HepG2 (cell line): ENCODE data around the gene PLEKHA3. TPM values are rescaled to one million over a fixed set of nuclear protein-coding genes. Genes with fewer than 3 reads are reported as not detected.

Source experiments
- ATAC-seq: fragments of 200-7000 bp; cut with Tn5 transposase; 3 replicates; pipeline ENCODE4 v1.9.1; 2020; ENCODE audit warnings: mild to moderate bottlenecking, moderate library complexity
- BruUV-seq: library from RNA; stranded (reverse); fragments of 400-500 nt; replicated peaks from 2 replicates; lab custom pipeline; 2021; lab: Mats Ljungman, UMichigan
- CTCF ChIA-PET: fragments of 300-600 bp; formaldehyde crosslinking; extraction: SDS; loops from one replicate; lab custom pipeline; 2021; ENCODE audit warnings: low total read pairs, inconsistent platforms, low intra/inter-chr PET ratio; lab: Yijun Ruan, JAX
- POLR2A ChIA-PET: fragments of 350-600 bp; sonication (Branson Sonifier 250); formaldehyde crosslinking; loops from one replicate; lab custom pipeline; 2020; ENCODE audit warnings: antibody characterized with exemption, inconsistent platforms; lab: Yijun Ruan, JAX
- DNase-seq: peaks from one replicate; pipeline ENCODE4 v3.0.0-alpha.2; 2015; ENCODE audit warnings: low spot score
- FAIRE-seq: peaks from 3 replicates; lab custom pipeline; 2011; peaks lifted over from hg19 to GRCh38; lab: Jason Lieb, UNC
- H2AFZ ChIP-seq: one replicate; pipeline ENCODE4 v1.6.1; 2011; ENCODE audit warnings: low read length, inconsistent platforms
- H3K27ac ChIP-seq: fragments of 300-600 bp; 3 replicates; pipeline ENCODE4 v1.8.0; 2011; ENCODE audit warnings: mixed run types, mild to moderate bottlenecking, mixed read lengths, low read length, inconsistent platforms; ENCODE audit not compliant: insufficient read depth; ENCODE audit errors: extremely low read length
- H3K27me3 ChIP-seq, 2 experiments: fragments of 200-600 bp in 1 of 2; 2 replicates in 1 of 2; 3 replicates in 1 of 2; pipeline versions ENCODE4 v1.6.0 to v1.8.0; 2011; ENCODE audit warnings: low read length in 2 of 2, mild to moderate bottlenecking in 2 of 2, moderate library complexity in 2 of 2, inconsistent platforms in 1 of 2; ENCODE audit not compliant: insufficient read depth in 2 of 2, control insufficient read depth in 1 of 2
- H3K36me3 ChIP-seq, 2 experiments: fragments of 200-600 bp in 1 of 2; replicated peaks in 1 of 2; 2 replicates in 1 of 2; 3 replicates in 1 of 2; pipeline versions ENCODE4 v1.5.1 to v1.8.0; 2011; ENCODE audit warnings: low read length in 2 of 2, inconsistent platforms in 1 of 2; ENCODE audit not compliant: insufficient read depth in 2 of 2, control insufficient read depth in 1 of 2
- H3K4me1 ChIP-seq: 2 replicates; pipeline ENCODE4 v1.5.1; 2012; ENCODE audit warnings: low read length, inconsistent platforms; ENCODE audit not compliant: insufficient read depth
- H3K4me2 ChIP-seq: 2 replicates; pipeline ENCODE4 v1.6.0; 2011; ENCODE audit warnings: low read depth, low read length, inconsistent platforms
- H3K4me3 ChIP-seq, 3 experiments: fragments of 200-600 bp in 1 of 3; sonication (generic), shearing (Covaris generic) in 1 of 3; replicated peaks in 1 of 3; 2 replicates each; pipeline ENCODE4 v1.5.1; 2011 to 2016; ENCODE audit warnings: low read length in 3 of 3, inconsistent platforms in 2 of 3, low read depth in 2 of 3, mild to moderate bottlenecking in 2 of 3, control low read depth in 1 of 3, mixed read lengths in 1 of 3; ENCODE audit not compliant: insufficient read depth in 1 of 3
- H3K79me2 ChIP-seq: one replicate; pipeline ENCODE4 v1.6.1; 2011; ENCODE audit warnings: low read length, inconsistent platforms; ENCODE audit not compliant: insufficient read depth
- H3K9ac ChIP-seq: 2 replicates; pipeline ENCODE4 v1.6.0; 2011; ENCODE audit warnings: mild to moderate bottlenecking, low read depth, low read length, inconsistent platforms; ENCODE audit not compliant: insufficient read depth
- H3K9me3 ChIP-seq: 2 replicates; pipeline ENCODE4 v1.5.1; 2012; ENCODE audit warnings: mild to moderate bottlenecking, low read length
- H4K20me1 ChIP-seq: 2 replicates; pipeline ENCODE4 v1.6.0; 2011; ENCODE audit warnings: inconsistent platforms, mild to moderate bottlenecking, low read length, moderate library complexity; ENCODE audit not compliant: insufficient read depth
- HIC2 ChIP-seq: sonication (generic); formaldehyde crosslinking; IDR thresholded peaks from 2 replicates; pipeline ENCODE4 v1.9.0; 2022; ENCODE audit warnings: low read depth, missing genetic modification reagents
- HNF4A ChIP-seq: sonication (generic); formaldehyde crosslinking; IDR thresholded peaks from 2 replicates; pipeline ENCODE4 v1.4.0; 2020; ENCODE audit warnings: missing genetic modification reagents
- HNRNPLL ChIP-seq: fragments of 200-400 bp; formaldehyde crosslinking; IDR thresholded peaks from 2 replicates; pipeline ENCODE4 v1.6.1; 2017; ENCODE audit warnings: mild to moderate bottlenecking, low read depth, low read length; ENCODE audit not compliant: poor library complexity, severe bottlenecking
- JUNB ChIP-seq: sonication (generic); formaldehyde crosslinking; IDR thresholded peaks from 2 replicates; pipeline ENCODE4 v1.8.0; 2022; ENCODE audit warnings: missing genetic modification reagents, mild to moderate bottlenecking, borderline replicate concordance
- MAFG ChIP-seq: sonication (generic); formaldehyde crosslinking; IDR thresholded peaks from 2 replicates; pipeline ENCODE4 v1.5.1; 2020; ENCODE audit warnings: mild to moderate bottlenecking, missing genetic modification reagents
- MXD3 ChIP-seq: IDR thresholded peaks from 2 replicates; pipeline ENCODE4 v1.6.1; 2016; ENCODE audit warnings: mild to moderate bottlenecking, missing biosample characterization, missing genetic modification reagents
- RXRB ChIP-seq: IDR thresholded peaks from 2 replicates; pipeline ENCODE4 v1.6.1; 2016; ENCODE audit warnings: borderline replicate concordance, missing genetic modification reagents, missing compliant biosample characterization
- SAFB2 ChIP-seq: sonication (generic); formaldehyde crosslinking; IDR thresholded peaks from 2 replicates; pipeline ENCODE4 v1.5.1; 2020; ENCODE audit warnings: missing genetic modification reagents, low read depth, mild to moderate bottlenecking, borderline replicate concordance
- SMYD3 ChIP-seq: sonication (generic); formaldehyde crosslinking; IDR thresholded peaks from 2 replicates; pipeline ENCODE4 v1.8.1; 2023; ENCODE audit warnings: mild to moderate bottlenecking, missing genetic modification reagents
- THAP8 ChIP-seq: sonication (generic); formaldehyde crosslinking; IDR thresholded peaks from 2 replicates; pipeline ENCODE4 v1.5.1; 2020; ENCODE audit warnings: missing genetic modification reagents, mild to moderate bottlenecking, borderline replicate concordance
- ZNF569 ChIP-seq: sonication (generic); formaldehyde crosslinking; IDR thresholded peaks from 2 replicates; pipeline ENCODE4 v1.5.0; 2020; ENCODE audit warnings: mild to moderate bottlenecking, missing genetic modification reagents, moderate library complexity, borderline replicate concordance
- ZNF580 ChIP-seq: IDR thresholded peaks from 2 replicates; pipeline ENCODE4 v1.6.1; 2016; ENCODE audit warnings: low read depth, borderline replicate concordance
- ZNF7 ChIP-seq: IDR thresholded peaks from 2 replicates; pipeline ENCODE4 v1.6.1; 2016; ENCODE audit warnings: missing biosample characterization, missing genetic modification reagents
- ZNF703 ChIP-seq: sonication (generic); formaldehyde crosslinking; IDR thresholded peaks from 2 replicates; pipeline ENCODE4 v1.5.1; 2020; ENCODE audit warnings: missing genetic modification reagents, mild to moderate bottlenecking, moderate library complexity, borderline replicate concordance
- ZNF781 ChIP-seq: sonication (generic); formaldehyde crosslinking; IDR thresholded peaks from 2 replicates; pipeline ENCODE4 v1.5.1; 2020; ENCODE audit warnings: borderline replicate concordance, mild to moderate bottlenecking, missing genetic modification reagents; ENCODE audit errors: not compliant biosample characterization
- ZNF841 ChIP-seq: sonication (generic); formaldehyde crosslinking; IDR thresholded peaks from 2 replicates; pipeline ENCODE4 v1.8.1; 2023; ENCODE audit warnings: missing genetic modification reagents, borderline replicate concordance
- WGBS: methylation state at CpG from one replicate; pipeline ENCODE4 v1.1.6; 2017; ENCODE audit warnings: low lambda C conversion rate; 5-methylcytosine and 5-hydroxymethylcytosine counted together
- in situ Hi-C: cut with HindIII; loops from 2 replicates; pipeline ENCODE4 v1.10.0; 2017; ENCODE audit warnings: low pct_unique_long_range_greater_than_20kb; ENCODE audit not compliant: extremely low pct_ligation_motif_present
- intact Hi-C: fragments of 100-400 bp; cut with micrococcal nuclease; formaldehyde crosslinking; loops from one replicate; pipeline ENCODE4 v1.10.0; 2022; ENCODE audit not compliant: unreplicated experiment
- polyA plus RNA-seq, 8 experiments: library from polyadenylated mRNA; depleted of rRNA in 3 of 8; stranded (reverse) in 7 of 8; unstranded in 1 of 8; fragments of >200 nt; fragmentation: Illumina TruSeq in 4 of 8; extraction: Trizol in 4 of 8; gene quantifications; 2 replicates each; pipeline versions ENCODE4 v1.2.1 to v1.2.3, GENCODE V29; 2011 to 2016; ENCODE audit warnings: low read depth in 4 of 8, missing spikeins in 1 of 8, mixed read lengths in 1 of 8; ENCODE audit not compliant: insufficient read depth in 1 of 8
- total RNA-seq, 5 experiments: library from RNA; depleted of rRNA; stranded (reverse); fragments of >200 nt; fragmentation: Illumina TruSeq; extraction: Trizol; gene quantifications; 2 replicates each; pipeline ENCODE4 v1.2.3, GENCODE V29; 2016; ENCODE audit warnings: low read depth in 1 of 5
- TF ChIP-seq, protein P1 (sequence below): sonication (generic); formaldehyde crosslinking; IDR thresholded peaks from 2 replicates; pipeline ENCODE4 v1.4.0; 2020; ENCODE audit warnings: mild to moderate bottlenecking, missing genetic modification reagents

The PLEKHA3 gene
- total and polyA plus RNA-seq, 2 of the 13 experiments (the other 11 are each of a cell fraction or from before 2014, with no cell fraction given) = 11.7 to 23.1 TPM

- FAIRE-seq (no peak), ATAC-seq (no peak), DNase-seq (no peak)
- 98% methylated on average over 2 of the region's 2 CpGs for WGBS
- H2AFZ ChIP-seq = no peak overlapping the region
- intact Hi-C loops (no loop called here), in situ Hi-C loops (no loop called here)
- ChIA-PET CTCF (no interaction called here), POLR2A (no interaction called here)
- no peaks in the 10 kb centered on the region for H3K27me3 ChIP-seq
- peaks cover 4 to 9% of the 10 kb centered on the region in 2 experiments; a peak in 4 of 5 replicates for H3K36me3 ChIP-seq
- H3K9me3 ChIP-seq = no peaks in the 10 kb centered on the region
- H4K20me1 ChIP-seq = no peaks in the 10 kb centered on the region
- no peak overlapping the region for H3K4me2 ChIP-seq
- no peak overlapping the region for H3K27ac ChIP-seq
- no peaks in the 10 kb centered on the region for H3K79me2 ChIP-seq
- no TSS peak for BruUV-seq
- no peak for TF ChIP-seq MXD3 (CRISPR knock-in tag)
- no peak for TF ChIP-seq ZNF703 (CRISPR knock-in tag)
- TF ChIP-seq, protein P1, sequence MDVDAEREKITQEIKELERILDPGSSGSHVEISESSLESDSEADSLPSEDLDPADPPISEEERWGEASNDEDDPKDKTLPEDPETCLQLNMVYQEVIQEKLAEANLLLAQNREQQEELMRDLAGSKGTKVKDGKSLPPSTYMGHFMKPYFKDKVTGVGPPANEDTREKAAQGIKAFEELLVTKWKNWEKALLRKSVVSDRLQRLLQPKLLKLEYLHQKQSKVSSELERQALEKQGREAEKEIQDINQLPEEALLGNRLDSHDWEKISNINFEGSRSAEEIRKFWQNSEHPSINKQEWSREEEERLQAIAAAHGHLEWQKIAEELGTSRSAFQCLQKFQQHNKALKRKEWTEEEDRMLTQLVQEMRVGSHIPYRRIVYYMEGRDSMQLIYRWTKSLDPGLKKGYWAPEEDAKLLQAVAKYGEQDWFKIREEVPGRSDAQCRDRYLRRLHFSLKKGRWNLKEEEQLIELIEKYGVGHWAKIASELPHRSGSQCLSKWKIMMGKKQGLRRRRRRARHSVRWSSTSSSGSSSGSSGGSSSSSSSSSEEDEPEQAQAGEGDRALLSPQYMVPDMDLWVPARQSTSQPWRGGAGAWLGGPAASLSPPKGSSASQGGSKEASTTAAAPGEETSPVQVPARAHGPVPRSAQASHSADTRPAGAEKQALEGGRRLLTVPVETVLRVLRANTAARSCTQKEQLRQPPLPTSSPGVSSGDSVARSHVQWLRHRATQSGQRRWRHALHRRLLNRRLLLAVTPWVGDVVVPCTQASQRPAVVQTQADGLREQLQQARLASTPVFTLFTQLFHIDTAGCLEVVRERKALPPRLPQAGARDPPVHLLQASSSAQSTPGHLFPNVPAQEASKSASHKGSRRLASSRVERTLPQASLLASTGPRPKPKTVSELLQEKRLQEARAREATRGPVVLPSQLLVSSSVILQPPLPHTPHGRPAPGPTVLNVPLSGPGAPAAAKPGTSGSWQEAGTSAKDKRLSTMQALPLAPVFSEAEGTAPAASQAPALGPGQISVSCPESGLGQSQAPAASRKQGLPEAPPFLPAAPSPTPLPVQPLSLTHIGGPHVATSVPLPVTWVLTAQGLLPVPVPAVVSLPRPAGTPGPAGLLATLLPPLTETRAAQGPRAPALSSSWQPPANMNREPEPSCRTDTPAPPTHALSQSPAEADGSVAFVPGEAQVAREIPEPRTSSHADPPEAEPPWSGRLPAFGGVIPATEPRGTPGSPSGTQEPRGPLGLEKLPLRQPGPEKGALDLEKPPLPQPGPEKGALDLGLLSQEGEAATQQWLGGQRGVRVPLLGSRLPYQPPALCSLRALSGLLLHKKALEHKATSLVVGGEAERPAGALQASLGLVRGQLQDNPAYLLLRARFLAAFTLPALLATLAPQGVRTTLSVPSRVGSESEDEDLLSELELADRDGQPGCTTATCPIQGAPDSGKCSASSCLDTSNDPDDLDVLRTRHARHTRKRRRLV (CRISPR knock-in tag) = no peak
- TF ChIP-seq ZNF841 (CRISPR knock-in tag) = no peak
- no peak for TF ChIP-seq ZNF580 (CRISPR knock-in tag)
- no peak for TF ChIP-seq SMYD3 (CRISPR knock-in tag)
- TF ChIP-seq ZNF781 (CRISPR knock-in tag) = no peak
- no peak for TF ChIP-seq HNF4A (CRISPR knock-in tag)
- TF ChIP-seq ZNF569 = no peak
- TF ChIP-seq HNRNPLL = no peak
- no peak for TF ChIP-seq THAP8 (CRISPR knock-in tag)
- no peak for TF ChIP-seq ZNF7 (CRISPR knock-in tag)
- no peak for TF ChIP-seq SAFB2 (CRISPR knock-in tag)
- TF ChIP-seq RXRB (CRISPR knock-in tag) = no peak
- TF ChIP-seq JUNB (CRISPR knock-in tag) = no peak
- no peak for TF ChIP-seq HIC2 (CRISPR knock-in tag)
- TF ChIP-seq MAFG (CRISPR knock-in tag) = no peak
- H3K4me1 ChIP-seq = no peaks in the 10 kb centered on the region
- H3K9ac ChIP-seq = no peak overlapping the region
- no peak overlapping the region for H3K4me3 ChIP-seq
These were observed 32.2 kb downstream of the PLEKHA3 start for GRCh38 chr2:178512484-178512883.
